ENCODE results near the gene PTBP3. TPM values are rescaled to one million over a fixed set of nuclear protein-coding genes. Genes with fewer than 3 reads are reported as not detected.

Gene PTBP3
- polyA plus RNA-seq, 1 of the 3 experiments (the other 2 are of a cell fraction) = 6.1 TPM

- POLR2A ChIA-PET = no interaction called here
Observed at GRCh38 chr9:112323378-112323854, 10.0 kb downstream of the PTBP3 start.

GRCh38 chr9:112322701-112323377, 10.6 kb downstream of the PTBP3 start:
- H3K9ac ChIP-seq = no peak overlapping the region
- H3K27me3 ChIP-seq (ENCODE audit: insufficient read depth) = no peaks in the 10 kb centered on the region
- H3K4me2 ChIP-seq = no peak overlapping the region
- H3F3A ChIP-seq (replicated peaks; ENCODE audit: insufficient read depth) = peaks cover 9% of the 10 kb centered on the region
- no peak for TF ChIP-seq MEF2A (IDR thresholded peaks at IDR 0.05; ENCODE audit: borderline replicate concordance, low read depth)
- no peak for TF ChIP-seq TCF12 (IDR thresholded peaks at IDR 0.05)
- TF ChIP-seq RXRA (IDR thresholded peaks at IDR 0.05; ENCODE audit: borderline replicate concordance, low read depth) = no peak
- no peak for TF ChIP-seq RAD21 (IDR thresholded peaks at IDR 0.05; ENCODE audit: low read length)
- no peak for TF ChIP-seq FOSL2 (IDR thresholded peaks at IDR 0.05; ENCODE audit: borderline replicate concordance, low read depth)
- no peak for TF ChIP-seq GATA2 (CRISPR knock-in tag; IDR thresholded peaks at IDR 0.05)
- no peak for TF ChIP-seq NRF1 (IDR thresholded peaks at IDR 0.05; ENCODE audit: low read depth, low read length)
- no peak for TF ChIP-seq ZBTB33 (IDR thresholded peaks at IDR 0.05; ENCODE audit: borderline replicate concordance, low read depth)
- TF ChIP-seq EZH2phosphoT487 (IDR thresholded peaks at IDR 0.05; ENCODE audit: borderline replicate concordance, low read depth) = no peak
- no peak for TF ChIP-seq FOXM1 (IDR thresholded peaks at IDR 0.05; ENCODE audit: low read depth)
- TF ChIP-seq SIN3A (IDR thresholded peaks at IDR 0.05; ENCODE audit: borderline replicate concordance, low read depth, low read length) = no peak
- no peak for TF ChIP-seq IRF3 (IDR thresholded peaks at IDR 0.05; ENCODE audit: low read depth, low read length)
- TF ChIP-seq USF2 (IDR thresholded peaks at IDR 0.05; ENCODE audit: borderline replicate concordance, low read depth, low read length) = no peak
- H3K27ac ChIP-seq (ENCODE audit: low read depth in 2 of 2, low read length in 1 of 2) = no peak overlapping the region
- no peak overlapping the region for H2AFZ ChIP-seq (ENCODE audit: low read depth)
- no peaks in the 10 kb centered on the region for H3K9me2 ChIP-seq
- peaks cover 0 to under 1% of the 10 kb centered on the region in 2 experiments; a peak in 1 of 4 replicates for H3K4me1 ChIP-seq (ENCODE audit: control insufficient read depth in 1 of 2, insufficient read depth in 2 of 2, low read depth in 1 of 2, low read length in 1 of 2)
- CTCF ChIA-PET = interaction anchor here (0.7 to 1.2 kb wide), 2 partner anchors 9 to 35 kb away, joined by 3 read pairs; no protein-coding TSS in a partner anchor
- peaks cover 0 to 8% of the 10 kb centered on the region in 2 experiments for H3K36me3 ChIP-seq (replicated peaks in 1 of 2; ENCODE audit: control insufficient read depth in 1 of 2, insufficient read depth in 2 of 2, low read length in 1 of 2)
- POLR2A ChIA-PET = no interaction called here
- peaks cover 74% of the 10 kb centered on the region for H4K20me1 ChIP-seq (ENCODE audit: insufficient read depth)
- WGBS (ENCODE audit: low lambda C conversion rate) = 94% methylated on average over 5 of the region's 5 CpGs
- no peak for DNase-seq
- no peaks in the 10 kb centered on the region for H3K9me3 ChIP-seq
- H3K4me3 ChIP-seq (ENCODE audit: low read depth in 2 of 2, low read length in 1 of 2) = no peak overlapping the region
- H3K79me2 ChIP-seq (ENCODE audit: insufficient read depth) = peaks cover 99% of the 10 kb centered on the region

More at GRCh38 chr9:112323378-112323854, 10.0 kb downstream of the PTBP3 start:
- no peak for DNase-seq
- no peak overlapping the region for H3K27ac ChIP-seq (ENCODE audit: low read depth in 2 of 2, low read length in 1 of 2)
- no peak overlapping the region for H3K9ac ChIP-seq
- 98% methylated on average over 3 of the region's 3 CpGs for WGBS (ENCODE audit: low lambda C conversion rate)
- CTCF ChIA-PET = interaction anchor here (0.7 to 1.2 kb wide), 2 partner anchors 9 to 36 kb away, joined by 3 read pairs; no protein-coding TSS in a partner anchor
- TF ChIP-seq IRF3 (IDR thresholded peaks at IDR 0.05; ENCODE audit: low read depth, low read length) = no peak
- TF ChIP-seq YY1 (IDR thresholded peaks at IDR 0.05; ENCODE audit: low read depth) = no peak
- TF ChIP-seq PBX3 (IDR thresholded peaks at IDR 0.05) = no peak
- peaks cover 74% of the 10 kb centered on the region for H4K20me1 ChIP-seq (ENCODE audit: insufficient read depth)
- no peaks in the 10 kb centered on the region for H3K9me2 ChIP-seq
- peaks cover 0 to 6% of the 10 kb centered on the region in 2 experiments; a peak in 2 of 4 replicates for H3K4me1 ChIP-seq (ENCODE audit: control insufficient read depth in 1 of 2, insufficient read depth in 2 of 2, low read depth in 1 of 2, low read length in 1 of 2)
- peaks cover 99% of the 10 kb centered on the region for H3K79me2 ChIP-seq (ENCODE audit: insufficient read depth)
- H3K36me3 ChIP-seq (replicated peaks in 1 of 2; ENCODE audit: control insufficient read depth in 1 of 2, insufficient read depth in 2 of 2, low read length in 1 of 2) = peaks cover 0 to 8% of the 10 kb centered on the region in 2 experiments
- H3K4me2 ChIP-seq = no peak overlapping the region
- no peaks in the 10 kb centered on the region for H3K9me3 ChIP-seq
- no peak overlapping the region for H3K4me3 ChIP-seq (ENCODE audit: low read depth in 2 of 2, low read length in 1 of 2)
- peaks cover 9% of the 10 kb centered on the region for H3F3A ChIP-seq (replicated peaks; ENCODE audit: insufficient read depth)
- no peak overlapping the region for H2AFZ ChIP-seq (ENCODE audit: low read depth)
- no peaks in the 10 kb centered on the region for H3K27me3 ChIP-seq (ENCODE audit: insufficient read depth)
